NCI-H2196 (cell line): ENCODE results near the gene NLGN1.

Experiments
- DNase-seq: peaks from one replicate; lab custom pipeline; 2025; ENCODE audit not compliant: unreplicated experiment; lab: John Stamatoyannopoulos, UW

Gene NLGN1

GRCh38 chr3:173893066-173893465 lies 495.5 kb downstream of the NLGN1 start:
- DNase-seq, result peak; percentile 62

GRCh38 chr3:173893835-173894234 lies 496.3 kb downstream of the NLGN1 start:
- DNase-seq, result no peak

DNA sequence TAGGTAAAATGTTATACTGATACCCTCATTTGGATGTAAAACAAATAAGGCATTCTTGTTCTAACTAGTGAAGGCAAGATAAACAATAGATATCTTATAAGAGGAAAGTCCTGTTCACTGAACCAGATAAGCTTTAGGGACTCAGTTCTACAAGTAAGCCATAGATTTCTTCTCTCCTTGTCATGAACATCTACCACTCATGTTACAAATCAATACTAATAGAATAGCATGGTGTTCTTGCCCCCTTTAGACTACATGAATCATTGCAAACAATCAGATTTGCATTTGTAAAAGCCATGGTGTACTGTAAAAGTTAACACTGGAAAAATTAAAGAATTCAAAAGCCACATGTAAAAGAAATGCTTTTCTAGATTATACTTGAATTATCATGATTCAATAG lies 500.1 kb downstream of the NLGN1 start:
- no peak for DNase-seq

- DNase-seq, result no peak
Observed at GRCh38 chr3:173901649-173902048, 504.1 kb downstream of the NLGN1 start.

GRCh38 chr3:173902401-173902800 lies 504.9 kb downstream of the NLGN1 start:
- DNase-seq, result no peak

DNA sequence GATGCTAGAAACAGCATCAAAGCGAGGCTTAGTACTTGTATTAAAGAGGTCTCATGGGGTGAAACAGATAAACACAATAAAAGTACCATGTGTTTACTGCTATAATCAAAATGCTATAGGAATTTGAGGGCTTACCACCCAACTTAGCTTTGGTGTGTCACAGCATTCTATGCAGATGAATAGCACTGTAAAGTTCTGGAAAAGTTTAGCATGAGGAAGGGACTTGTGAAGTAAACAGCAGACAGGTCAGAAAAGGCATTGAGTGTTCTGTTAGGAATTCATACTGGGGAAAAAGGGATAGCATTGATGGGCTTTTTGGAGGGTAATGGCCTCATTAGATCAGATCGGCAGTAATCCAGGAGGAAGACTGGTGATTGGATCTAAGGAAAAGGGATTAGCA lies 505.3 kb downstream of the NLGN1 start:
- no peak for DNase-seq

- no peak for DNase-seq
Observed at GRCh38 chr3:173905381-173905780, 507.8 kb downstream of the NLGN1 start.

DNA sequence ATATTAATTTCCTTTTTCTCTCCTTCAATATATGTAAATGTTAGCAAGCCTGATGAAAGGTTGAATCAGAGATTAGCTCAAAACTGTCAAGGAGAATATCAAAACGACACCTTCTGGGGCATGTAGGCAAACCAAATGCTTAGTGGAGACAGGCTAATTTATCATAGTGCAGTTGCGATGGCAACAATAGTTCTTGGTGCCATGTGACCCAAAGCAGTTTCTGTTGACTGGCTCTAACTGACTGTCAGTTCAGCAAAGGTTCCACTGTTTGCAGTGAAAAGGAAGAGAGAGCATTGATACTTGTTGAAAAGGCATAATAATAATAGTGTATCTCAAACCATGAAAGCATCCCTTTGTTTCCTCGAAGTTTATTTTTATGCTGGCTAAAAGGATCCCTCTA lies 513.9 kb downstream of the NLGN1 start:
- no peak for DNase-seq

GRCh38 chr3:173912126-173912525 lies 514.6 kb downstream of the NLGN1 start:
- DNase-seq, result no peak

DNA sequence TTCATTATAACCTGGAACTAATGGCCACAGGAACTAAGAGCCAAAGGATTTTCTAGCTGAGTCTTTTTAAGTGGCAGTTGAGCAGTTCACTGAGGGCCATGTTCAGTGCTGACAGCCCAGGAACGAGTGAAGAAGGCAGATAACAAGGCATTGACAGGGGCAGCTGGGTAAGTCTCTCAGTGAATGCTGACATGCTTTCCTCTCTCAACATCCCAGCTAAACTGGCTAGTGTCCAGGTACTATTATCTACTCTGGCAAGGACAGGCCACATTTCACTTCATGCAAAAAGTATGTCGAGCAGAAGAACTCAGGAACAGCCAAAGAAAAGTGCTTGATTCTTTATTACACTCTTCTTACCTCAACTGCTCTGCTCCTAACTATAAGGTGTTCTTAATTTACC lies 515.9 kb downstream of the NLGN1 start:
- DNase-seq, result no peak

DNA sequence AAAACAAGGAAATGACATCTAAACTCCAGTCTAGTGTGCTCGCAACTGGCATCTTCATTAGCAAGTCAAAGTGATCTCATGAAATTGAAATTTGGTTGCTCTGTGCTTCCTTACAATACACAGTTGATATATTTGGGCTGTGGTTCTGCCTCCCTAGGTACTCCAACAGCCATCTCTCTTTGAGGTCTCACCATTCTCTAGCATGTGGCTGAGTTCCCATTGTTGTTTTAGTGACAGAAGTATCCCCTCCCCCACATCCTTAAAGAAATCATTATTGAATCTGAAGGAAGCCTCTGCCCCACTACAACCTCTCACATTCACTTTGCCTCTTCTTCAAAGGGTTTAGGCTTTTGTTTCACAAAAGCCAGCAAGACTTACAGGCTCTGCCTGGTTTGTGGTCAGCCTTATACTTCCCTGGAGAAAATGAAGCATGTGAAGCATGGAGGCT lies 516.5 kb downstream of the NLGN1 start:
- no peak for DNase-seq

- DNase-seq, result no peak
Observed at GRCh38 chr3:173916799-173917198, 519.3 kb downstream of the NLGN1 start.

GRCh38 chr3:173920386-173920785 lies 522.8 kb downstream of the NLGN1 start:
- DNase-seq, result peak; percentile 39

GRCh38 chr3:173921732-173922131 lies 524.2 kb downstream of the NLGN1 start:
- DNase-seq, result no peak

GRCh38 chr3:173923204-173923603 lies 525.7 kb downstream of the NLGN1 start:
- DNase-seq, result no peak

GRCh38 chr3:173930251-173930650 lies 532.7 kb downstream of the NLGN1 start:
- DNase-seq, result no peak

GRCh38 chr3:173932624-173933023 lies 535.1 kb downstream of the NLGN1 start:
- DNase-seq, result peak; percentile 76

DNA sequence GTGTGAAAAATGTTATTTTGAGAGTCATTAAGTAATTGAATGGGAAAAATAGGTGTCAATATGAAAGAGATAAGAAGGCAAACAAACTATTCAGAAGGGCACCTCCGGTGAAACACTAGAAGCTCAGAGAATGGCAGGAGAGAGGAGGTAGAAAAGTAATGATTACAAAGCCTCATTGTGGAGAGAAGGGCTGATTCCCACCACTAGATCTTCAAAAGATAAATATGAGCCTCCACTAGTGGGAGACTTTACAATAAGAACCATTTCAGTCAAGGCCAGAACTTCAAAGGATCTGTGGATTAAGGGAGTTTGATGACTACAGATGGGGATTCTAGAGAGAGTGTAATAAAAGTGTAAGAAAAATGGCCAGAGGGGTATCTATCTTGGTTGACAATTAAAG lies 535.6 kb downstream of the NLGN1 start:
- peak; percentile 49 for DNase-seq

- no peak for DNase-seq
Observed at GRCh38 chr3:173936316-173936715, 538.8 kb downstream of the NLGN1 start.

DNA sequence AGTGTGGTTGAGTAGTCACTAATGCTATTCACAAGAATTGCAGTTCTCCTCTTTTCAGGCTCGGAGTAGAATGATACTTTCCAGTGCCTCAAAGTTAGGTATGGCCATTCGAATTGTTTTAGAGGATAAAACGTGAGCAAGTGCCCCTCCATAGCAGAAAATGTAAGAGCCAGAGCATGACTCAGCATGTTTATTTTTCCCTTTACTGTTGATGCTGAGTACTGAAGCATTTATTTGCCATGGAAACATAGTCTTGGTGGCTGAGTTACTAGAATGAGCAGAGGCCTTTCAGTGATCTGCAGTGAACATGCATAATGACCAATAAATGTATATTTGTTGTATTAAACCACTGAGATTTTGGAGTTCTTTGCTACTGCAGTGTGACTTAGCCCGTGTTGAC lies 540.6 kb downstream of the NLGN1 start:
- DNase-seq, result peak; percentile 44

- no peak for DNase-seq
Observed at GRCh38 chr3:173938616-173939015, 541.1 kb downstream of the NLGN1 start.

- no peak for DNase-seq
Observed at GRCh38 chr3:173939331-173939730, 541.8 kb downstream of the NLGN1 start.

GRCh38 chr3:173943264-173943663 lies 545.7 kb downstream of the NLGN1 start:
- DNase-seq, result no peak

DNA sequence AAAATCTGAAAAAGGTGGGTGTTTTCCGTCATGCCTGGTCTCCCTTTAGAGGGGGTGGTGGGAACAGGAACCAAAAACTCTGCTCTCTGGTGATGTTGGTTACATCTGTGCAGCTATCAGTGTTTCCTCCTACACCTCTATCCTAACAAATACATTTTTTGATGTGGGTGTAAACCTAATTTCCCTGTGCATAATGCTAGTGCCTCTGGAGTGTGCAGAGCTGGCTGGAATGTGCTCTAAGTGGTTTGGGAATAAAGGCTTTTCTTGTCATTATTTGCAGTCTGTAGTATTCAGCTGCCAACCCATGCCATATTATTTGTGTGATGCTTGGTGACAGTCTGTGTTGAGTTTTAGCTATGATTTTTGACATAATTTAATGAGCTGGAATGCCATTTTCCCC lies 547.6 kb downstream of the NLGN1 start:
- no peak for DNase-seq
